ENCODE results near the gene SLC23A2. TPM values are rescaled to one million over a fixed set of nuclear protein-coding genes. Genes with fewer than 3 reads are reported as not detected.
"Not testable (repeated sequence)": the region's sequence is repeated elsewhere in the genome, so short reads cannot be mapped to it uniquely, and the experiment has no call there.

SLC23A2 gene
- 5.1 and 5.9 TPM in 2 replicates for total RNA-seq (2014; rRNA removed; shearing (Covaris generic); ENCODE audit: low replicate concordance)

GRCh38 chr20:5001174-5002076 is at the start of gene SLC23A2:
SLC23A2 (minus strand) TSS chr20:5001510; CDS start chr20:4932562, 68,948 bp downstream.
- peak; percentile 49 for DNase-seq

GRCh38 chr20:5046656-5047339 is 45.5 kb upstream of the SLC23A2 start:
- Histone ChIP-seq H3K27me3 (no peaks in the 10 kb centered on the region; the same call in 1 of the 2 replicates), H3K36me3 (no peaks in the 10 kb centered on the region), H3K4me3 (no peak overlapping the region), H3K9me3 (no peaks in the 10 kb centered on the region)
- DNase-seq = no peak

More at GRCh38 chr20:5001174-5002076, at the start of gene SLC23A2:
- Histone ChIP-seq H3K4me3 (peak within 1 kb of the TSS; percentile 59), H3K36me3 (no peaks in the 10 kb centered on the region), H3K27me3 (no peaks in the 10 kb centered on the region), H3K9me3 (no peaks in the 10 kb centered on the region)

GRCh38 chr20:5045906-5046305 is 44.6 kb upstream of the SLC23A2 start:
- Histone ChIP-seq H3K9me3 (no peaks in the 10 kb centered on the region), H3K4me3 (no peak overlapping the region), H3K36me3 (no peaks in the 10 kb centered on the region), H3K27me3 (no peaks in the 10 kb centered on the region; the same call in 1 of the 2 replicates)
- no peak for DNase-seq

GRCh38 chr20:5044075-5044620 is 42.8 kb upstream of the SLC23A2 start:
- Histone ChIP-seq H3K27me3 (no peaks in the 10 kb centered on the region; the same call in 1 of the 2 replicates), H3K4me3 (no peak overlapping the region), H3K36me3 (no peaks in the 10 kb centered on the region), H3K9me3 (no peaks in the 10 kb centered on the region)
- no peak for DNase-seq

DNA sequence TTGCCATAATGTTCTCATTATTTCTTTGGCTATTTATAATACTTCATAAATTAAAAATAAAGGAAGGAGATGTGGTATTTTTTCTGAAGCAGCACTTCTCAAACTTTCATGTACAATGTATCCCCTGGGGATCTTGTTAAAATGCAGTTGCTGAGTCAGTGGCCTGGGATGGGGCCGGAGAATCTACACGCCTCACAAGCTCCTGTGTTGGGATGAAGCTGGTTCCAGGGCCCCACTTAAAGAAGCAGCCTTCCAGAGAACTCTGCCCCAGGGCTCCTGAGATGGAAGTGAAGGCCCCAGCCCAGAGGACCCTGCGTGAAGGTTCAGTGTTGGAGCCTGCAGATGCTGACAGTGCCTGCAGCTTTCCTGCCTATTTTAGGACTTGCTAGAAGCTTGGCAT is 40.1 kb upstream of the SLC23A2 start:
- DNase-seq = no peak
- no peak overlapping the region for H3K4me3 ChIP-seq
- no peaks in the 10 kb centered on the region for H3K36me3 ChIP-seq
- H3K9me3 ChIP-seq = no peaks in the 10 kb centered on the region
- no peaks in the 10 kb centered on the region; the same call in 1 of the 2 replicates for H3K27me3 ChIP-seq

DNA sequence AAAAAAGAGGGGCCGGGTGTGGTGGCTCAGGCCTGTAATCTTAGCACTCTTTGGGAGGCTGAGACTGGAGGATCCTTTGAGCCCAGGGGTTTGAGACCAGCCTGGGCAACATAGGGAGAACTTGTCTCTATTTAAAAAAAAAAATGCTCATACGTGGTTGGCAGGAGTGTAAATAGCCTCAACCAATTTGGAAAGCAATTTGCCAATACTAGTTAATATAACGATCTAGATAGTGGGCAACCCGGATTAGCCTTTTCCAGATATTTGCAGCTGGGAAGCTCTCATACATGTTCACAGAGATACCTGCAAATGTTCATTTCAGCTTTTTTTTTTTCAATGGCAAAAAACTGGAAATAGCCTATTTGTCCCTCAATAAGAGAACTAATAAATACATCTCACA is 39.0 kb upstream of the SLC23A2 start:
- Histone ChIP-seq H3K4me3 (no peak overlapping the region), H3K36me3 (no peaks in the 10 kb centered on the region), H3K27me3 (no peaks in the 10 kb centered on the region), H3K9me3 (no peaks in the 10 kb centered on the region)
- DNase-seq = no peak

DNA sequence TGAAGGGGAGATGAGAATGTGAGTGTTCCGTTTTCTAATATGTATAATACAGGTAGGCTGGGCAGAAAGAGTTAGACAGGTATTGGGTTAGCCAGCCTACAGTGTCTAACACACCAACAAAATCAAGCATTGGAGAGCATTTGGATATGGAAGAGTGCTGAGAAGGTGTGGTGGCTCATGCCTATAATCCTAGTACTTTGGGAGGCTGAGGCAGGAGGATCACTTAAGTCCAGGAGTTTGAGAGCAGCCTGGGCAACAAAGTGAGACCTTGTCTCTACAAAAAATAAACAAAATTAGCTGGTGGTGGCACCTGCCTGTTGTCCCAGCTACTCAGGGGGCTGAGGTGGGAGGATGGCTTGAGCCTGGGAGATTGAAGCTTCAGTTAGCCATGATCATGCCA is 38.6 kb upstream of the SLC23A2 start:
- no peak for DNase-seq
- Histone ChIP-seq H3K36me3 (no peaks in the 10 kb centered on the region), H3K27me3 (no peaks in the 10 kb centered on the region), H3K9me3 (no peaks in the 10 kb centered on the region), H3K4me3 (no peak overlapping the region)

GRCh38 chr20:5039255-5039657 is 37.9 kb upstream of the SLC23A2 start:
- Histone ChIP-seq H3K4me3 (no peak overlapping the region), H3K9me3 (no peaks in the 10 kb centered on the region), H3K27me3 (no peaks in the 10 kb centered on the region), H3K36me3 (no peaks in the 10 kb centered on the region)
- DNase-seq = no peak

GRCh38 chr20:5036828-5037227 is 35.5 kb upstream of the SLC23A2 start:
- DNase-seq = no peak
- Histone ChIP-seq H3K9me3 (no peaks in the 10 kb centered on the region), H3K4me3 (no peak overlapping the region), H3K27me3 (no peaks in the 10 kb centered on the region), H3K36me3 (no peaks in the 10 kb centered on the region)

DNA sequence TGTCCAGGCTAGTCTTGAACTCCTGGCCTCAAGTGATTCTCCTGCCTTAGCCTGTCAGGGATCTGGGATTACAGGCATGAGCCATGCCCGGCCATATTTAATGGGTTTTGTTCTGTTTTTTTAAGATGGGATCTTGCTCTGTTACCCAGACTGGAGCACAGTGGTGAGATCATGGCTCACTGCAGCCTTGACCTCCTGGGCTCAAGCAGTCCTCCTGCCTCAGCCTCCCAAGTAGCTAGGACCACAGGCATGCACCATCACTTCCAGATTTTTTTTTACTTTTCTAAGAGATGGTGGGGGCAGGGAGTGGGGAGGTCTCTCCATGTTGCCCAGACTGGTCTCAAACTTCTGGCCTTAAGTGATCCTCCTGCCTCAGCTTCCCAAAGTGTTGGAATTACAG is 34.2 kb upstream of the SLC23A2 start:
- not testable (repeated sequence) for H3K4me3 ChIP-seq, H3K36me3 ChIP-seq, H3K27me3 ChIP-seq, H3K9me3 ChIP-seq, DNase-seq

GRCh38 chr20:5033566-5033965 is 32.3 kb upstream of the SLC23A2 start:
- no peak for DNase-seq
- Histone ChIP-seq H3K9me3 (no peaks in the 10 kb centered on the region), H3K27me3 (no peaks in the 10 kb centered on the region), H3K4me3 (no peak overlapping the region), H3K36me3 (no peaks in the 10 kb centered on the region)

DNA sequence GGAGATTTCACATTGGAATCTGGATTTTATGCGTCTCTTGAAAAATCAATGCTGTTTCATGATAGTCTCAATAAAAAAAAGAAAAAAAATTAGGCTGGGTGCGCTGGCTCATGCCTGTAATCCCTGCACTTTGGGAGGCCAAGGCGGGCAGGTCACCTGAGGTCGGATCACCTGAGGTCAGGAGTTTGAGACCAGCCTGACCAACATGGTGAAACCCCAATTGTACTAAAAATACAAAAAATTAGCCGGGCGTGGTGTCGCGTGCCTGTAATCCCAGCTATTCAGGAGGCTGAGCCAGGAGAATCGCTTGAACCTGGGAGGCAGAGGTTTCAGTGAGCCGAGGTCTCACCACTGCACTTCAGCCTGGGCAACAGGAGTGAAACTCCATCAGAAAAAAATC is 30.4 kb upstream of the SLC23A2 start:
- H3K27me3 ChIP-seq, H3K36me3 ChIP-seq, DNase-seq, H3K9me3 ChIP-seq, H3K4me3 ChIP-seq: not testable (repeated sequence)

DNA sequence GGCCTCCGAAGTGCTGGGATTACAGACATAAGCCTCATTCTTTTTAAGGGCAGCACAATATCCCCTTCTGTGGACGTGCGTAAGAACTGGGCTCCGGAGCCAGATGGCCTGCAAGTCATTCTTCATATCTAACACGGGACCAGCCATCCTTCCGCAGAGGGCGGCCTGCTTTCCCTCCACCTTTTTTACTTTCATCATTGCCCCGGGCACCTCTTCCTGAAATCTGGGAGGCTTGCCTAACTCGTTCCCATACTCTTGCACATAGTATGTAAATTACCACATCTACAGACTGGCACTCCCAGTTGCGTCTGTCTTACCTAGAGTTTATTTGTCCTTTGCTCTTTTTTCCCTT is 29.9 kb upstream of the SLC23A2 start:
- Histone ChIP-seq H3K36me3 (no peaks in the 10 kb centered on the region), H3K4me3 (no peak overlapping the region), H3K9me3 (no peaks in the 10 kb centered on the region), H3K27me3 (no peaks in the 10 kb centered on the region)
- no peak for DNase-seq

- Histone ChIP-seq H3K36me3 (no peaks in the 10 kb centered on the region), H3K4me3 (no peak overlapping the region), H3K9me3 (no peaks in the 10 kb centered on the region), H3K27me3 (no peaks in the 10 kb centered on the region)
- no peak for DNase-seq
These were observed 29.3 kb upstream of the SLC23A2 start for GRCh38 chr20:5030348-5031205.

DNA sequence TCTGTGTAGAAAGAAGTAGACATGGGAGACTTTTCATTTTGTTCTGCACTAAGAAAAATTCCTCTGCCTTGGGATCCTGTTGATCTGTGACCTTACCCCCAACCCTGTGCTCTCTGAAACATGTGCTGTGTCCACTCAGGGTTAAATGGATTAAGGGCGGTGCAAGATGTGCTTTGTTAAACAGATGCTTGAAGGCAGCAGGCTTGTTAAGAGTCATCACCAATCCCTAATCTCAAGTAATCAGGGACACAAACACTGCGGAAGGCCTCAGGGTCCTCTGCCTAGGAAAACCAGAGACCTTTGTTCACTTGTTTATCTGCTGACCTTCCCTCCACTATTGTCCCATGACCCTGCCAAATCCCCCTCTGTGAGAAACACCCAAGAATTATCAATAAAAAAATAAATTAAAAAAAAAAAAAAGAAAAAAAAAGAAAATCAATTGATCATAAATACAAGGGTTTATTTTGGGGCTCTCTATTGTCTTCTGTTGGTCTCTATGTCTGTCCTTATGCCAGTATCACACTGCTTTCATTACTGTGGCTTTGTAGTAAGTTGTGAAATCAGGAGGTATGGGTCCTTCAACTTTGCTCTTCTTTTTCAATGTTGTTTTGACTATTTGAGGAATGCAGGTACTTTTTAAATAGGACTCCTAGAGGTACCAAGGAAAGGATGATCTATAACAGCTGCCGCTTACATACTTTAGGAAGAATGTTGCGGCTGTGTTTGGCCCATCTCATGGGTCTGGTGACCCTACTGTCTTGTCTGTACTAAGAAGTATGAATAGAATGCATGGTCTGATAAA is 27.1 kb upstream of the SLC23A2 start:
- not testable (repeated sequence) for H3K9me3 ChIP-seq, H3K4me3 ChIP-seq, H3K27me3 ChIP-seq, H3K36me3 ChIP-seq, DNase-seq

DNA sequence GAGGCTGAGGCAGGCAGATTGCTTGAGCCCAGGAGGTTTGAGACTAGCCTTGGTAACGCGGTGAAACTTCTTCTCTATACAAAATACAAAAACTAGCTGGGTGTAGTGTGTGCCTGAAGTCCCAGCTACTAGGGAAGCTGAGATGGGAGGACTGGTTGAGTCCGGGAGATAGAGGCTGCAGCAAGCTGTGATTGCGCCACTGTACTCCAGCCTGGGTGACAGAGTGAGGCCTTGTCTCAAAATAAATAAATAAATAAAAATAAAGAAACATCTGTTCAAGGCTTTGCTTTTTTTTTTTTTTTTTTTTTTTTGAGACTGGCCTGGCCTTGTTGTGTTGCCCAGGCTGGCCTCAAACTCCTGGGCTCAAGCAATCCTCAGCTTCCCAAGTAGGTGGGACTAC is 23.7 kb upstream of the SLC23A2 start:
- DNase-seq = no peak
- Histone ChIP-seq H3K36me3 (no peaks in the 10 kb centered on the region), H3K27me3 (no peaks in the 10 kb centered on the region), H3K9me3 (no peaks in the 10 kb centered on the region), H3K4me3 (no peak overlapping the region)
